ENCODE measurements around the gene GPR176. TPM values are rescaled to one million over a fixed set of nuclear protein-coding genes. Genes with fewer than 3 reads are reported as not detected.

GPR176 gene
- polyA plus RNA-seq, 3 donors, result 0.08 to 0.18 TPM; not detected in 1

DNA sequence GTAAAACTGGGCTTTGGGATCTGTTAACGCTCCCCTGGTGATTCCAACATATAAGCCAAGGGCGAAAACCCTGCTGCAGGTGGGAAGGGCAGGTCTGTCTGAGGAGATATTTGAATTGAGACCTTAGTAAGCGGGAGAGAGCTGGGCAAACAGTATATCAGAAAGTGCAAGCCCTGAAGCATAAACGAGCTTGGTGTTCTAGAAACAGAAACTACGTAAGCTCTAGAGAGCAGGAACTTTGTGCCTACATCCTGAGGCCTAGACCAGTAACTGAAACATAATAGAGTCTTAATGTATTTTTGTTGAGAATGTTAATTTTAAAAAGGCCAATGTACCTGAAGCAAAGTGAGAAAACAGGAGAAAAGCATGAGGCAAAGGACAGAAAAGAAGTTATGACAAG, 74.5 kb downstream of the GPR176 start:
- H3K4me2 ChIP-seq (replicated peaks; ENCODE audit: extremely low read depth, low read length, poor library complexity, severe bottlenecking), result no peak overlapping the region
- no peak overlapping the region for H3K27ac ChIP-seq (ENCODE audit: low read depth in 1 of 2, low read length in 2 of 2)
- H2AFZ ChIP-seq (ENCODE audit: insufficient read depth, low read depth, low read length, poor library complexity, severe bottlenecking), result no peak overlapping the region
- H3K9me3 Mint-ChIP-seq, result peaks cover 0 to 3% (median 0%) of the 10 kb centered on the region in 7 donors
- H3K9me3 ChIP-seq (replicated peaks in 1 of 2; ENCODE audit: control insufficient read depth in 1 of 2, insufficient read depth in 1 of 2, low read length in 2 of 2), result no peaks in the 10 kb centered on the region
- no peaks in the 10 kb centered on the region for H4K20me1 ChIP-seq (ENCODE audit: insufficient read depth, low read length)
- peaks cover 2% of the 10 kb centered on the region for H3K4me1 Mint-ChIP-seq
- DNase-seq, result no peak
- H3K27me3 ChIP-seq (ENCODE audit: control insufficient read depth in 2 of 2, insufficient read depth in 2 of 2, low read length in 2 of 2), result no peaks in the 10 kb centered on the region
- H3K4me3 Mint-ChIP-seq, result no peak overlapping the region
- TF ChIP-seq, protein P1, sequence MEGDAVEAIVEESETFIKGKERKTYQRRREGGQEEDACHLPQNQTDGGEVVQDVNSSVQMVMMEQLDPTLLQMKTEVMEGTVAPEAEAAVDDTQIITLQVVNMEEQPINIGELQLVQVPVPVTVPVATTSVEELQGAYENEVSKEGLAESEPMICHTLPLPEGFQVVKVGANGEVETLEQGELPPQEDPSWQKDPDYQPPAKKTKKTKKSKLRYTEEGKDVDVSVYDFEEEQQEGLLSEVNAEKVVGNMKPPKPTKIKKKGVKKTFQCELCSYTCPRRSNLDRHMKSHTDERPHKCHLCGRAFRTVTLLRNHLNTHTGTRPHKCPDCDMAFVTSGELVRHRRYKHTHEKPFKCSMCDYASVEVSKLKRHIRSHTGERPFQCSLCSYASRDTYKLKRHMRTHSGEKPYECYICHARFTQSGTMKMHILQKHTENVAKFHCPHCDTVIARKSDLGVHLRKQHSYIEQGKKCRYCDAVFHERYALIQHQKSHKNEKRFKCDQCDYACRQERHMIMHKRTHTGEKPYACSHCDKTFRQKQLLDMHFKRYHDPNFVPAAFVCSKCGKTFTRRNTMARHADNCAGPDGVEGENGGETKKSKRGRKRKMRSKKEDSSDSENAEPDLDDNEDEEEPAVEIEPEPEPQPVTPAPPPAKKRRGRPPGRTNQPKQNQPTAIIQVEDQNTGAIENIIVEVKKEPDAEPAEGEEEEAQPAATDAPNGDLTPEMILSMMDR (IDR thresholded peaks at IDR 0.05), result no peak
- WGBS (ENCODE audit: insufficient coverage), result 87% methylated on average over 3 of the region's 5 CpGs
- H3K9ac ChIP-seq (ENCODE audit: insufficient read depth, low read length, poor library complexity, severe bottlenecking), result no peak overlapping the region
- no peaks in the 10 kb centered on the region for H3K36me3 Mint-ChIP-seq
- intact Hi-C loops (cut with micrococcal nuclease), result no loop called here
- H3K27ac Mint-ChIP-seq, result no peak overlapping the region
- no peaks in the 10 kb centered on the region for H3K79me2 ChIP-seq (ENCODE audit: insufficient read depth, low read length)
- peaks cover 0 to 5% (median 0%) of the 10 kb centered on the region in 3 donors for H3K27me3 Mint-ChIP-seq (ENCODE audit: low read depth in 3 of 3)
- no peaks in the 10 kb centered on the region for H3K36me3 ChIP-seq (replicated peaks in 1 of 2; ENCODE audit: control insufficient read depth in 1 of 2, insufficient read depth in 2 of 2, low read length in 2 of 2)
- H3K4me3 ChIP-seq (replicated peaks in 1 of 3; ENCODE audit: low read depth in 2 of 3, low read length in 3 of 3), result no peak overlapping the region
- H3K4me1 ChIP-seq (ENCODE audit: control insufficient read depth in 1 of 2, insufficient read depth in 2 of 2, low read length in 2 of 2), result no peaks in the 10 kb centered on the region

DNA sequence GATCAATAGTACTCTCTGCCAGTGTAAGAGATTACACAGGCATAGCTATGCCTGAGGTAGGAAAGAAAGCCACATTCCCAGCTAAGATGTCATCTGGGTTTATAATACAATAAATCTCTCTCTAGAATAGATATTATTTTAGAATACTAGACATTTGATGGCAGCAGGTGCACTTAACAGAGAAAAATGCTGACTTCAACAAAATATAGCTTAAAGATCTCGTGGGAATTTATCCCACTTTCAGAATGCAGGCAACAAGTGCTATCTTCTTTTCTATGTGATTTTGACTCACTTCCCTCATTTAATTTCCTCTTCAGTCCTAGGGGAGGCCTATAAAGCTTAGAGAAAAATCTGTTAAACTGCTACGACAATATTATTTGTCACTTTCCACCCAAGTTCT, 76.5 kb downstream of the GPR176 start:
- Histone ChIP-seq H3K4me2 (replicated peaks; ENCODE audit: extremely low read depth, low read length, poor library complexity, severe bottlenecking) (no peak overlapping the region), H3K36me3 (replicated peaks in 1 of 2; ENCODE audit: control insufficient read depth in 1 of 2, insufficient read depth in 2 of 2, low read length in 2 of 2) (no peaks in the 10 kb centered on the region), H3K9me3 (replicated peaks in 1 of 2; ENCODE audit: control insufficient read depth in 1 of 2, insufficient read depth in 1 of 2, low read length in 2 of 2) (no peaks in the 10 kb centered on the region), H4K20me1 (ENCODE audit: insufficient read depth, low read length) (no peaks in the 10 kb centered on the region), H3K27ac (ENCODE audit: low read depth in 1 of 2, low read length in 2 of 2) (no peak overlapping the region), H3K9ac (ENCODE audit: insufficient read depth, low read length, poor library complexity, severe bottlenecking) (no peak overlapping the region), H2AFZ (ENCODE audit: insufficient read depth, low read depth, low read length, poor library complexity, severe bottlenecking) (no peak overlapping the region), H3K4me3 (replicated peaks in 1 of 3; ENCODE audit: low read depth in 2 of 3, low read length in 3 of 3) (no peak overlapping the region), H3K4me1 (ENCODE audit: control insufficient read depth in 1 of 2, insufficient read depth in 2 of 2, low read length in 2 of 2) (no peaks in the 10 kb centered on the region), H3K27me3 (ENCODE audit: control insufficient read depth in 2 of 2, insufficient read depth in 2 of 2, low read length in 2 of 2) (no peaks in the 10 kb centered on the region), H3K79me2 (ENCODE audit: insufficient read depth, low read length) (no peaks in the 10 kb centered on the region)
- DNase-seq, result no peak
- TF ChIP-seq, protein P1 (IDR thresholded peaks at IDR 0.05), result no peak
- no peak overlapping the region for H3K4me3 Mint-ChIP-seq
- WGBS (ENCODE audit: insufficient coverage), result no CpG with 5 or more reads among the region's 2 CpGs
- no peaks in the 10 kb centered on the region for H3K4me1 Mint-ChIP-seq
- H3K27me3 Mint-ChIP-seq (ENCODE audit: low read depth in 3 of 3), result peaks cover 0 to 3% (median 0%) of the 10 kb centered on the region in 3 donors
- no peaks in the 10 kb centered on the region for H3K36me3 Mint-ChIP-seq
- H3K9me3 Mint-ChIP-seq, result peaks cover 0 to 8% (median 0%) of the 10 kb centered on the region in 7 donors
- no peak overlapping the region for H3K27ac Mint-ChIP-seq
- intact Hi-C loops (cut with micrococcal nuclease), result no loop called here
